ENCODE measurements around the gene DNLZ.

DNLZ gene

DNA sequence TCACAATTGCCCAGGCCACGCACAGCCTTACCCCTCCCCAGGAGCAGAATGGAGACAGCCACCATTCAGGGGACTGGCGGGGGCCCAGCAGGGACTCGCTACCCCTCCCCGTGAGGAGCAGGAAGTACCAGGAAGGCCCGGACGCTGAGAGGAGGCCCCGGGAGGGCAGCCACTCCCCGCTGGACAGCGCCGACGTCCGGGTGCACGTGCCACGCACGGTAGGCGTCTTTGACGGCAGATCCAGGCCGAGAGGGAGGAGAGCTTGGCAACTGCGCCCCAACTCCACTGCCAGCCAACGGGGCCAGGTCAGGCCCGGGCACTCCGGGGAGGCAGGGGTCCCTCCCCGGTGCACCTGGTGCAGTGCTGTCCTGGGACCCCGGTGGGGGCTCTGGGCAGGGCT, 14.0 kb downstream of the DNLZ start:
- no peaks in the 10 kb centered on the region for H3K27me3 ChIP-seq (ENCODE audit: control insufficient read depth, insufficient read depth, low read length)
- H3K27ac ChIP-seq (ENCODE audit: low read depth, low read length), result no peak overlapping the region
- no peak overlapping the region for H3K4me3 ChIP-seq (ENCODE audit: low read length)
- H3K9ac ChIP-seq (ENCODE audit: low read length), result no peak overlapping the region
- H3K36me3 ChIP-seq (ENCODE audit: control insufficient read depth, insufficient read depth, low read length), result no peaks in the 10 kb centered on the region
- H3K4me1 ChIP-seq (ENCODE audit: control insufficient read depth, insufficient read depth, low read length), result peaks cover under 1% of the 10 kb centered on the region

DNA sequence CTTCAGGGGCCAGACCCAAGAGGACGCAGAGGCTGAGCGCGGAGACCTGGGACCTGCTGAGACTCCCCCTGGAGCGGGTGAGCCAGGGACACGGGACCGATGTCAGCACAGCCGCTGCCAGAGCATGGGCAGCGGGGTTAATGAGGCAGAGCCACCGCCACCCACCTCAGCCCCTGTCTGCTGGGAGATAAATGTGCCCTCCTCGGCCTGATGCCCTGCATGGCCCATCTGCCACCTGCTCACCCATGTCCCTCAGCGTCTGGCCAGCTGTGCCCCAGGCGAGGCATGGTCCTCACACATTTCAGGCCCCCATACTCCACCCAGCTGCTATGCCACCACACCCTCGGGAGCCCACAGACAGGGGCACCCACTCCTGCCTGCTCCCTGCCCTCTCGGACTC, 14.9 kb downstream of the DNLZ start:
- no peaks in the 10 kb centered on the region for H3K36me3 ChIP-seq (ENCODE audit: control insufficient read depth, insufficient read depth, low read length)
- H3K4me1 ChIP-seq (ENCODE audit: control insufficient read depth, insufficient read depth, low read length), result no peaks in the 10 kb centered on the region
- no peaks in the 10 kb centered on the region for H3K27me3 ChIP-seq (ENCODE audit: control insufficient read depth, insufficient read depth, low read length)
- H3K9ac ChIP-seq (ENCODE audit: low read length), result no peak overlapping the region
- H3K4me3 ChIP-seq (ENCODE audit: low read length), result no peak overlapping the region
- H3K27ac ChIP-seq (ENCODE audit: low read depth, low read length), result no peak overlapping the region

DNA sequence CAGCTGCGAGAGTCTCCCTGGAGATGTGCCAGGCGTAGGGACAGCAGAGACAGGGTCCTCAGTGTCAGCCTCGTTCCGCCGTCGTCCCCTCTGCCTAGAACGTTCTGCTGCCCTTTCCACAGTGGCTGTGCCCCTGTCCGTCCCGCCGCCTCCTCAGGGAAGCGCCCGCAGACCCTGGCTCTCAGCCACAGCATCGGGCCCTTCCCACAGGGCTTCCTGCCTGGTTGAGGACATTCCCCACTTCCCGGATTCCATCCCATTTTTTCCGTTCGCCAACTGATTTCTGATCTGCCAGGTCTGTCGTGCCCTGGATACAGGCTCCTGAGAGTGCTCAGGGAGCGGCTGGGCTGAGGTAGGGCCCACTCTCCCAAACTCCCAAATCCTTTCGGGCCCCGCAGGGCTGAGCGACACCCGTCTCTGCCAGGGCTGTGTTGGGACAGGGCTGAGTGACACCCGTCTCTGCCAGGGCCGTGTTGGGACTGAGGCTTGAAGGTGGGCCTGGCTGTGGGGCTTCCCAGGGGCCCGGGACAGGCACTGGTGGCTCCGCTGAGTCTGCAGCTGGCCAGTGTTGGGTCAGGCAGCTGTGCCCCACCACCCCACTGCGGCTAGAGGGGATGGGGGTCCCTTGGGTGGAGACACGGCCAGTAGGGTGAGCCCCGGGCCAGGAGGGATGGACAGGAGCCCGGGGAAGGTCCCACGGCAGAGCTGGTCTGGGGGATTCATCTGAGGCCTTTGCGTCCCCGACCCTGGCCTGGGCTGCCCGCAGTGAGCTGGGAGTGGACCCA, 15.9 kb downstream of the DNLZ start:
- Histone ChIP-seq H3K27ac (ENCODE audit: low read depth, low read length) (no peak overlapping the region), H3K27me3 (ENCODE audit: control insufficient read depth, insufficient read depth, low read length) (no peaks in the 10 kb centered on the region), H3K9ac (ENCODE audit: low read length) (no peak overlapping the region), H3K4me3 (ENCODE audit: low read length) (no peak overlapping the region), H3K4me1 (ENCODE audit: control insufficient read depth, insufficient read depth, low read length) (peaks cover 4% of the 10 kb centered on the region), H3K36me3 (ENCODE audit: control insufficient read depth, insufficient read depth, low read length) (no peaks in the 10 kb centered on the region)

DNA sequence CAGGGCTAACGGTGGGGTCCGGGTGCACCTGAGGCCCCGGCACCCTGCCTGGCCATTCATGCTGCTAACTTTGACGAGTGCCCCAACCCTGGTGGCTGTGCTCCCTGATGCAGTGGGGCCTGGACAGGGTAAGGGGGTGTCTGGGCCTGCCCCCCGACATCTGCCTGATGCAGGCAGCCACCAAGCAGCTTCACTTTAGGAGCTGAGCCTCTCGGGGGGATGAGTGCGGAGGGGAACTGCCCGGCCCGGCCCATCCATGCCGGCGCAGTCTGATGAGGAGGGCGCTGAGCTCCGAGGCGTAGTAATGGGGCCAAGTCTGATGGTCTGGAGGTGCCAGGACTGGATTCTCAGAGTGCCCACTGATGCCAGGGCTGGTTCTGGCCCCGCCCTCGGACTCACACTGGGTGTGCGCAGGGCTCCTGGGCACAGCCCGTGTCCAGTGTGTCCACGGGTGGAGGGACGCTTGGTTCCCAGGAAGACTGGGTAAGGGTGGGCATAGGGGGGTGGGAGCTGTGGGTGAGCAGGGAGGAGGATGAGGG, 16.5 kb downstream of the DNLZ start:
- Histone ChIP-seq H3K9ac (ENCODE audit: low read length) (no peak overlapping the region), H3K27ac (ENCODE audit: low read depth, low read length) (no peak overlapping the region), H3K4me3 (ENCODE audit: low read length) (no peak overlapping the region), H3K4me1 (ENCODE audit: control insufficient read depth, insufficient read depth, low read length) (peaks cover 8% of the 10 kb centered on the region), H3K36me3 (ENCODE audit: control insufficient read depth, insufficient read depth, low read length) (no peaks in the 10 kb centered on the region), H3K27me3 (ENCODE audit: control insufficient read depth, insufficient read depth, low read length) (no peaks in the 10 kb centered on the region)

DNA sequence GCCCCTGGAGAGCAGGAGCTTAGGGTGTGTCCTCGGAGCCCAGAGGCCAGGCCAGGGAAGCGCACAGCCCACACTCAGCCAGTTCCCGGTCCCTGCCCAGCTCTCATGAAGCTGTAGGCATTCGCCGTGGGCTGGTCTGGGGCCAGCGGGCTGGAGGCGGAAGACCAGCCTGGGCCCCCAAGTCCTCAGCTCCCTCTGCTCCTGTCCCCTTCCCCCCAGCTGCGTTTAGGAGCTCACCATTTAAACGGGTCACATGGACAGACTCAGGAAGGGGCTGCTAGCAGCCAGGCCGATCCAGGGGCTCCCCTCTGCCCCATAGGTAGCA, 17.4 kb downstream of the DNLZ start:
- Histone ChIP-seq H3K27me3 (ENCODE audit: control insufficient read depth, insufficient read depth, low read length) (no peaks in the 10 kb centered on the region), H3K9ac (ENCODE audit: low read length) (no peak overlapping the region), H3K27ac (ENCODE audit: low read depth, low read length) (no peak overlapping the region), H3K4me3 (ENCODE audit: low read length) (no peak overlapping the region), H3K36me3 (ENCODE audit: control insufficient read depth, insufficient read depth, low read length) (no peaks in the 10 kb centered on the region), H3K4me1 (ENCODE audit: control insufficient read depth, insufficient read depth, low read length) (peaks cover 10% of the 10 kb centered on the region)

DNA sequence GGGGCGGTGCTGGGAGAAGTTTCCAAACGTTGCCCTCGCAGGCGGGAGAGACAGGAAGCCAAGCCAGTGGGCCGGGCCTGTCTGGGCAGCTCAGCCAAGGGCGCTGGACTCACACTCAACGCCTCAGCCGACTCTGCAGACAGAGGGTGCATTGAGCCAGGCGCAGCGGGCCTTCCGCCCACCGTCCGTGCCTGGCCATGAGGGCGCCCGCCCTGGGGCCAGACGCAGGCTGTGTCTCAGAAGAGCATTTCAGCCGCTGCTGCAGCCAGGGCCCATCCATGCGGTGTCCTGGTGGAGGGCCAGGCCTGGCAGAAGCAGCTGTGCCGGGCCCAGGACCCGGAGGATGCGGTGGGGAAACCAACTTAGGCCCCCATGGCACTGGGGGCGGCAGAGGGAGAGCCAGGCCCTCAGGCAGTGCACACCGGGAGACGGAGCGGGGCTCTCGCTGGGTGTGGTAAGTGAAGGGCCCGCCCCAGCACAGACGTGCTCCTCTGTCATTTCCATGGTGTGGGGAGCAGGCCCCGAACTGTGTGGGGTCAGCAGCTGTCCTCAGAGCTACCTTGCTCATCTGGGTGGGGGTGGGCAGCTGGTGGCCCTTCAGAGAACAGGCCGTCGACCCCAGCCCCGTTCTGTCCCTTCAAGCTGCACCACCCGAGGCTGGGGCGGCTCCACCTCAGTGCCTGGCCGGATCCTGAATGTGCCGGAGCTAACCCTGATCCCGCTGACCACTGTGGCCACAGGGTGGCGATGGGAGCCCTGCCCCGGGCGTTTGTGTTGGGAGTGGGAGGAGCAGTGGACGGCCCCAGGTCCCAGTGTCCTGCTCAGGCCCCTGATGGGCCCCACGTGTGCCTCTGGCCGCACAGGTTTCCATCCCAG, 18.0 kb downstream of the DNLZ start:
- no peak overlapping the region for H3K27ac ChIP-seq (ENCODE audit: low read depth, low read length)
- peaks cover 10% of the 10 kb centered on the region for H3K4me1 ChIP-seq (ENCODE audit: control insufficient read depth, insufficient read depth, low read length)

DNA sequence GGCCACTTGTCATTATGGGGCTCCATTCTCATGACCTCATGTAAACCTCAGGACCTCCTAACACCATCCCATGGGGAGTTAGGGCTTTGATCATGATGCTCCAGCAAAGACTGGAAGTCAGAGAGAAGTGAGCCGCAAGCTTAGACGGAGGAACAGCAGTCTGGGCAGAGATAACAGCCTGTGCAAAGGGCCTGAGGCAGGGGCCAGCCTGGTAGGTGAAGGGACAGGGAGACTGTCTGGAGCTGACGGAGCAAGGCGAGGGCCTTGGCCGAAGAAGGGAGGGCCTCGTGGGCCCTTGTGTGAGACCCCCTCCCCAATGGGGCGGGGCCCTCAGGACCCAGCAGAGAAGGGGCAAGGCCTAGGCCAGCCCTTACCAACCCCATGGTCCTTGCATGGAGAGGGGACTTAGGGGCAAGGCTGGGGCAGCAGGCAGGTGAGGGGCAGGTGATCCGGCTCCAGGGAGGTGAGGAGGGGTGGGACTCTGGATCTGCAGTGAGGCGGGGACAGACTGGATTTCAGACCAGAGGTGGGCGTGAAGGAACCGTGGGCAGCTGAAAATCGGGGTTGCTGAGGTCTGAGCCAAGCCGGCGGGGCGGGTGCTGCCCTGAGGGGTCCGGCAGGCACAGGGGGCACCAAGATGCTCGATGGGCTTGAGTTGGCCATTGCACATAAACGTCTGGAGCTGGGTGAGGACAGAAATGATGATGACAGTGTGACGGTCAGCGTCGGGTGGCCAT, 18.8 kb downstream of the DNLZ start:
- no peak overlapping the region for H3K27ac ChIP-seq (ENCODE audit: low read depth, low read length)
- H3K36me3 ChIP-seq (ENCODE audit: control insufficient read depth, insufficient read depth, low read length), result no peaks in the 10 kb centered on the region
- no peak overlapping the region for H3K4me3 ChIP-seq (ENCODE audit: low read length)
- H3K9ac ChIP-seq (ENCODE audit: low read length), result no peak overlapping the region
- H3K27me3 ChIP-seq (ENCODE audit: control insufficient read depth, insufficient read depth, low read length), result no peaks in the 10 kb centered on the region
- H3K4me1 ChIP-seq (ENCODE audit: control insufficient read depth, insufficient read depth, low read length), result peaks cover 10% of the 10 kb centered on the region

More for the DNA sequence above, 18.0 kb downstream of the DNLZ start:
- Histone ChIP-seq H3K36me3 (ENCODE audit: control insufficient read depth, insufficient read depth, low read length) (no peaks in the 10 kb centered on the region), H3K4me3 (ENCODE audit: low read length) (no peak overlapping the region), H3K9ac (ENCODE audit: low read length) (no peak overlapping the region), H3K27me3 (ENCODE audit: control insufficient read depth, insufficient read depth, low read length) (no peaks in the 10 kb centered on the region)

DNA sequence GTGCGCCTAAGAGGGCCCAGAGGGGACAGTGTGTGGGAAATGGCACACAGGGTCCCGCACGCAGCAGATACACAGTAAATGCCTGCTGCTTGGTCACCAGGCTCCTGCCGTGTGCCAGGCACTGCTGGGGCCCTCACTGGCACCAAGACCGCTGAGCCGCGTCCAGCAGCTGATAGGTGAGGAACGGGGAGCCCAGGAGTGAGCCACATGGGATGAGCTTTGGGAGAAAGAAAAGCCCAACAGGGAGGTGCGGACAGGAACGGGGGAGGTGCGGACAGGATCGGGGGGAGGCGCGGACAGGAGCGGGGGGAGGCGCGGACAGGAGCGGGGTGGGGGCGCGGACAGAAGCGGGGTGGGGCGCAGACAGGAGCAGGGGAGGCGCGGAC, 19.7 kb downstream of the DNLZ start:
- Histone ChIP-seq H3K9ac (ENCODE audit: low read length) (no peak overlapping the region), H3K4me1 (ENCODE audit: control insufficient read depth, insufficient read depth, low read length) (peaks cover 10% of the 10 kb centered on the region), H3K27ac (ENCODE audit: low read depth, low read length) (no peak overlapping the region), H3K4me3 (ENCODE audit: low read length) (no peak overlapping the region), H3K27me3 (ENCODE audit: control insufficient read depth, insufficient read depth, low read length) (no peaks in the 10 kb centered on the region), H3K36me3 (ENCODE audit: control insufficient read depth, insufficient read depth, low read length) (no peaks in the 10 kb centered on the region)

DNA sequence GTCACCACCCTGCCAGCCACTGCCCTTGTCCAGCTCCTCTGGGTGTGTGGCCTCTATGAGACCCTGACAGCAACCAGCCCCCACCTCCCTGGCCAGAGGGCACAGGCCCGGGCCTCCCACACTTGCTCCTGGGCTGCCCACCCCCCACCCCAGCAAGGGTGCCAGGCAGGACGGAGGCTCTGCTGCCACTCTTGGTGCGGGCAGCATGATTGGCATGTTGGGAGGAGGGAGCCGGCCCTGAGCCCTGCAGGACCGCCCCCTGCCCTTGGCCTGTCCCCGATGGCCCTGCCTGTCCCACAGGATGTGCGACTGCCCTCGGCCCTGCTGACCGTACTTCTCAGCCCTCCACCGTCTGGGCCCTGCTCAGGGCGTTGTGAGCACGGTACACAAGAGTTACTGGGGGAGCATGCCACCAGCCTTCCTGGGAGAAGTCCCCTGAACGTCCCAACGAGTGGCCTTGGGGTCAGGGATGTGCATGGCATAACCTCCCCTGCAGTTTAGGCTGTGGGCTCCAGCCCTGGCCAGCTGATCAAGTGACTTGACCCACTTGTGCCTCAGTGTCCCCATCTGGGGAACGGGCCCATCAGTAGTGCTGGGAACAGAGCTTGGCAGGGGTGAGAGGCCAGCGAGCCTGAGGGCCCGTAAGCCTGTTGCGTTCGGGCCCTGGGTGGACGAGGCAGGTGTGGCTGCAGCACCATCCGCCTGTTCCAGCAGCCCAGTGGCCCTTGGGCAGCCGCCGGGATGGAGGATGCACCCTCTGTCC, 20.2 kb downstream of the DNLZ start:
- peak overlapping the region; percentile 48 for H3K4me3 ChIP-seq (ENCODE audit: low read length)
- no peak overlapping the region for H3K9ac ChIP-seq (ENCODE audit: low read length)
- H3K27me3 ChIP-seq (ENCODE audit: control insufficient read depth, insufficient read depth, low read length), result no peaks in the 10 kb centered on the region
- peak overlapping the region; percentile 32 for H3K27ac ChIP-seq (ENCODE audit: low read depth, low read length)
- peaks cover 10% of the 10 kb centered on the region for H3K4me1 ChIP-seq (ENCODE audit: control insufficient read depth, insufficient read depth, low read length)
- no peaks in the 10 kb centered on the region for H3K36me3 ChIP-seq (ENCODE audit: control insufficient read depth, insufficient read depth, low read length)

DNA sequence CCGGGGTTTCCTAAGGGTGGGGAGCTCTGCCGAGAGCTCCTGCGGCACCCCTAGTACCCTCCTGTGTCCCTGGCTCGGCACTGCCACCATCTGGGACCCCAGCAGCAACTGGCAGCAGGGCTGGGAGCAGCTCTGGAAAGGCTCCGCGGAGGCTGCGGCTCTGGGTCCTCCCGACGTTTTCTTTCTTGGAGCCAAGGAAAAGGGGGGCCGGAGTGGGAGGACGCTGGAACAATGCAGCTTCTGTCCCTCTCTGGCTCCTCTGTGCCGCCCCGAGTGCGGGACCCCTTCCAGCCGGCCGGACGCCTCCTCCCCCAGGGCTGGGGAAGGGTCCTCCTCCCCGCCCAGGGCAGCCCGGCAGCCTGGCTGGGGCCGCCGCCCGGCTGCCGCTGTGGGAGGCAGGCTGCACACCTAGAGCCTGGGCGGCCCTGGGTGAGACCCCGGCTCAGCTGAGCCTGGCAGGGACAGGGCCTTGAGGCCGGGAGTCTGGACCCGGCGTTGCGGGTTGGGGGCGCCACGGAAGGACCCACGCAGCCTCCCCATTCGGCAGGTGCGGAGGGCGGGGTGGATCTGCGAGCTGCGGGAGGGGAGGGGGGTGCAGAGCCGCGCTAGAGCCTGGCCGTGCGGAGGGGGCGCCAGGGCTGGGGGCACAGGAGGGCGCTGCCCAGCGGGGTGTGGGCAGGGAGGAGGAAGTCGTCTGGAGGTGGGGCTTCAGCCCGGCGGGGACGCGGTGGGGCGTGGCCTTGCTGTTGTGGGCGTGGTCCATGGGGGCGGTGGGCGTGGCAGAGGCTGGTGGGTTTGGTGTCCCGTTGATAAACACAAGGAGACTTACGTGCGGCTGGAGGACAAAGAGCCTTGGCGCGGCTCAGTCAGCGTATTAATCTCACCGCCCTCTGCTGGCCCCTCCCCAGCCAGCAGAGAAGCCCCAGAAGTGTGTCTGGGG, 21.1 kb downstream of the DNLZ start:
- Histone ChIP-seq H3K9ac (ENCODE audit: low read length) (no peak overlapping the region), H3K27ac (ENCODE audit: low read depth, low read length) (peak overlapping the region; percentile 32), H3K36me3 (ENCODE audit: control insufficient read depth, insufficient read depth, low read length) (no peaks in the 10 kb centered on the region), H3K4me3 (ENCODE audit: low read length) (peak overlapping the region; percentile 48), H3K27me3 (ENCODE audit: control insufficient read depth, insufficient read depth, low read length) (no peaks in the 10 kb centered on the region), H3K4me1 (ENCODE audit: control insufficient read depth, insufficient read depth, low read length) (peaks cover 10% of the 10 kb centered on the region)

DNA sequence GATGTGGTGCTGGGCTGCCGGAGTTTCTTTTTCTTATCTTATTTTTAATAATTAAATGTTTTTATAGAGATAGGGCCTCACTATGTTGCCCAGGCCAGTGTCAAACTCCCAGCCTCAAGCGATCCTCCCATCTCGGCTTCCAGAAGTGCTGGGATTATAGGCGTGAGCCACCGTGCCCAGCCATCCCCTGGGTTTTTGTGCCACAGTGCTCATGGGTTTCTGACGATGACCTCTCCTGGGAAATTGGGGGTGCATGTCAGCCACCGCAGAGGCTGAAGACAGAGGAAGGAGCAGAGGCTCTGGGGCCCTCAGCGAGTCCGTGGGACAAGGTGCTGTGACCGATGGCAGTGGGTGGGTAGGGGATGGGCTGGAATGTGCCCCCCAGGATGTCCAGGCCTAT, 21.8 kb downstream of the DNLZ start:
- Histone ChIP-seq H3K4me1 (ENCODE audit: control insufficient read depth, insufficient read depth, low read length) (peaks cover 10% of the 10 kb centered on the region), H3K27me3 (ENCODE audit: control insufficient read depth, insufficient read depth, low read length) (no peaks in the 10 kb centered on the region), H3K36me3 (ENCODE audit: control insufficient read depth, insufficient read depth, low read length) (no peaks in the 10 kb centered on the region), H3K27ac (ENCODE audit: low read depth, low read length) (no peak overlapping the region), H3K4me3 (ENCODE audit: low read length) (peak overlapping the region; percentile 48), H3K9ac (ENCODE audit: low read length) (no peak overlapping the region)
